Endothelial cell (in vitro differentiated cells): Measurements from ENCODE around the gene MADCAM1. TPM values are rescaled to one million over a fixed set of nuclear protein-coding genes. Genes with fewer than 3 reads are reported as not detected.

Experiments
- DNase-seq: peaks from one replicate; pipeline ENCODE4 v3.0.0; 2021; ENCODE audit warnings: low spot score
- H3K27ac Mint-ChIP-seq: one replicate; pipeline ENCODE4 v1.8.0; 2021; ENCODE audit warnings: mixed read lengths, inconsistent platforms; ENCODE audit not compliant: unreplicated experiment
- H3K27me3 Mint-ChIP-seq: one replicate; pipeline ENCODE4 v1.8.0; 2021; ENCODE audit warnings: mild to moderate bottlenecking, moderate library complexity, mixed read lengths, inconsistent platforms; ENCODE audit not compliant: unreplicated experiment
- H3K36me3 Mint-ChIP-seq: one replicate; pipeline ENCODE4 v1.8.0; 2021; ENCODE audit warnings: mild to moderate bottlenecking, low read depth, mixed read lengths, inconsistent platforms; ENCODE audit not compliant: unreplicated experiment
- H3K4me1 Mint-ChIP-seq: one replicate; pipeline ENCODE4 v1.8.0; 2021; ENCODE audit warnings: mild to moderate bottlenecking, mixed read lengths, inconsistent platforms; ENCODE audit not compliant: unreplicated experiment
- H3K4me3 Mint-ChIP-seq: one replicate; pipeline ENCODE4 v1.8.0; 2021; ENCODE audit warnings: mild to moderate bottlenecking, mixed read lengths, inconsistent platforms; ENCODE audit not compliant: unreplicated experiment
- H3K9me3 Mint-ChIP-seq: one replicate; pipeline ENCODE4 v1.8.0; 2021; ENCODE audit warnings: mixed read lengths, inconsistent platforms; ENCODE audit not compliant: unreplicated experiment
- CTCF ChIP-seq: fragments of 200-600 bp; sonication (generic); IDR thresholded peaks from one replicate; pipeline ENCODE4 v1.5.0; 2021; ENCODE audit warnings: antibody characterized with exemption; ENCODE audit not compliant: unreplicated experiment
- total RNA-seq: library from RNA; stranded (reverse); fragmentation: NEBNext Ultra II Directional; extraction: Animal tissue kit (Norgen Biotek cat#: 25700); gene quantifications from one replicate; pipeline ENCODE4 v1.2.1, GENCODE V29; 2021; ENCODE audit not compliant: unreplicated experiment

MADCAM1 gene
- total RNA-seq, 1 donor from 2014 or later = 6.5 TPM

GRCh38 chr19:491146-491741, 5.0 kb upstream of the MADCAM1 start:
- Mint-ChIP-seq H3K4me1 (peaks cover 4% of the 10 kb centered on the region), H3K27me3 (peaks cover 7% of the 10 kb centered on the region), H3K36me3 (peaks cover 3% of the 10 kb centered on the region), H3K9me3 (no peaks in the 10 kb centered on the region), H3K27ac (no peak overlapping the region), H3K4me3 (no peak overlapping the region)
- no peak for DNase-seq
- no peak for TF ChIP-seq CTCF

GRCh38 chr19:492091-492531, 4.2 kb upstream of the MADCAM1 start:
- no peak overlapping the region for H3K4me3 Mint-ChIP-seq

GRCh38 chr19:493391-494170, 2.7 kb upstream of the MADCAM1 start:
- peaks cover 8% of the 10 kb centered on the region for H3K27me3 Mint-ChIP-seq
- peak overlapping the region; percentile 6 for H3K4me3 Mint-ChIP-seq
- peaks cover 4% of the 10 kb centered on the region for H3K4me1 Mint-ChIP-seq
- no peak for TF ChIP-seq CTCF
- H3K36me3 Mint-ChIP-seq = peaks cover 3% of the 10 kb centered on the region
- no peak overlapping the region for H3K27ac Mint-ChIP-seq
- H3K9me3 Mint-ChIP-seq = no peaks in the 10 kb centered on the region
- no peak for DNase-seq

More at GRCh38 chr19:492091-492531, 4.2 kb upstream of the MADCAM1 start:
- peaks cover 5% of the 10 kb centered on the region for H3K27me3 Mint-ChIP-seq
- H3K4me1 Mint-ChIP-seq = peaks cover 4% of the 10 kb centered on the region
- H3K27ac Mint-ChIP-seq = no peak overlapping the region
- no peaks in the 10 kb centered on the region for H3K9me3 Mint-ChIP-seq
- no peak for TF ChIP-seq CTCF
- peak; percentile 43 for DNase-seq
- H3K36me3 Mint-ChIP-seq = peaks cover 3% of the 10 kb centered on the region

GRCh38 chr19:494171-495080, 1.9 kb upstream of the MADCAM1 start:
- no peak for TF ChIP-seq CTCF
- no peak for DNase-seq
- H3K27me3 Mint-ChIP-seq = peaks cover 12% of the 10 kb centered on the region
- H3K9me3 Mint-ChIP-seq = no peaks in the 10 kb centered on the region
- no peak overlapping the region for H3K4me3 Mint-ChIP-seq
- peaks cover 8% of the 10 kb centered on the region for H3K4me1 Mint-ChIP-seq
- H3K36me3 Mint-ChIP-seq = peaks cover 7% of the 10 kb centered on the region
- H3K27ac Mint-ChIP-seq = no peak overlapping the region
